HCT116 (cell line): ENCODE results near the gene KTI12.

Experiments
- ELF1 ChIP-seq: IDR thresholded peaks from 2 replicates; pipeline ENCODE4 v1.6.1; 2012; ENCODE audit warnings: low read depth, borderline replicate concordance
- EZH2 ChIP-seq: fragments of 200-600 bp; sonication (generic); IDR thresholded peaks from 2 replicates; pipeline ENCODE4 v1.6.1; 2017; ENCODE audit warnings: antibody characterized with exemption, mixed run types
- EZH2phosphoT487 ChIP-seq: fragments of 200-600 bp; IDR thresholded peaks from 2 replicates; pipeline ENCODE4 v1.6.1; 2018; ENCODE audit warnings: antibody characterized with exemption, borderline replicate concordance
- POLR2A ChIP-seq: IDR thresholded peaks from 2 replicates; pipeline ENCODE4 v1.7.0; 2011; ENCODE audit warnings: borderline replicate concordance; ENCODE audit not compliant: insufficient read depth, insufficient read length; ENCODE audit errors: extremely low read depth
- POLR2AphosphoS5 ChIP-seq: IDR thresholded peaks from 2 replicates; pipeline ENCODE4 v1.6.1; 2011; ENCODE audit warnings: mild to moderate bottlenecking, low read depth, low read length, moderate library complexity
- RAD21 ChIP-seq: IDR thresholded peaks from 2 replicates; pipeline ENCODE4 v1.6.1; 2012; ENCODE audit warnings: low read depth, mild to moderate bottlenecking
- TCF7L2 ChIP-seq: IDR thresholded peaks from 2 replicates; pipeline ENCODE4 v1.7.0; 2011; ENCODE audit warnings: borderline replicate concordance, inconsistent platforms; ENCODE audit not compliant: insufficient read depth, insufficient read length; ENCODE audit errors: extremely low read depth
- YY1 ChIP-seq: IDR thresholded peaks from 2 replicates; pipeline ENCODE4 v1.6.1; 2011; ENCODE audit warnings: low read length, low read depth, moderate library complexity, mild to moderate bottlenecking; ENCODE audit not compliant: insufficient replicate concordance; ENCODE audit errors: extremely low read depth
- ZFX ChIP-seq: fragments of 450-650 bp; IDR thresholded peaks from 2 replicates; pipeline ENCODE4 v1.6.1; 2017
- ZNF274 ChIP-seq: fragments of 200-500 bp; sonication (Bioruptor generic); IDR thresholded peaks from 2 replicates; pipeline ENCODE4 v1.6.1; 2014; ENCODE audit warnings: mild to moderate bottlenecking, low read depth, low read length, inconsistent platforms
- TF ChIP-seq, protein P1 (sequence below), 3 experiments: fragments of 200-600 bp in 1 of 3; sonication (generic) in 1 of 3; IDR thresholded peaks in 2 of 3; conservative IDR thresholded peaks in 1 of 3; 2 replicates each; pipeline ENCODE4 v1.5.1; 2012 to 2017; ENCODE audit warnings: low read depth in 2 of 3, low read length in 2 of 3, antibody characterized with exemption in 1 of 3, borderline replicate concordance in 1 of 3, control low read depth in 1 of 3, mild to moderate bottlenecking in 1 of 3, mixed read lengths in 1 of 3, mixed run types in 1 of 3, moderate library complexity in 1 of 3; ENCODE audit not compliant: insufficient read depth in 1 of 3
- TF ChIP-seq, protein P2 (sequence below): IDR thresholded peaks from 2 replicates; pipeline ENCODE4 v1.6.1; 2012; ENCODE audit warnings: low read depth
- TF ChIP-seq, protein P3 (sequence below): IDR thresholded peaks from 2 replicates; pipeline ENCODE4 v1.6.1; 2012
- TF ChIP-seq, protein P4 (sequence below): IDR thresholded peaks from 2 replicates; pipeline ENCODE4 v1.6.1; 2012

DNA sequence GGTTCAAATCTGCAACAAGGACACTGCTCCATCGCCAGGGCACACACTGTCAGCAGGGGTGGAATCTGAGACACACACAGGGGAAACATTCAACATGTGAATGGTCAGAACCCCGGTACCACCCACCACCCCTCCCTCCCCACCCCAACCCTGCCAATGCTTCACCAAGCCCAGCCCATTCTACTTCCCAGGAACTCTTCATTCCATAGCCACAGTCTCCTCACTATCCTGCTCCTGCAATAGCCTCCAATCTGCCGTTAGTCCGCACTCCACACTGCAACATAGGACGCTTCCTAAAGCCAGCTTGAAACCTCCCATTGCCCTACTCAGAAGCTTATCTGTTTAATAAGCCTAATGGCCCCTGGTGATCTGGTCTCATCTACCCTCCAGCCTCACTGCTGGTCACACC, 35.6 kb downstream of the KTI12 start:
- TF ChIP-seq RAD21 (no peak), POLR2A (no peak), EZH2 (no peak), ZFX (no peak), ZNF274 (no peak), POLR2AphosphoS5 (no peak), ELF1 (no peak), EZH2phosphoT487 (no peak), YY1 (no peak), TCF7L2 (no peak)
- TF ChIP-seq, protein P1, sequence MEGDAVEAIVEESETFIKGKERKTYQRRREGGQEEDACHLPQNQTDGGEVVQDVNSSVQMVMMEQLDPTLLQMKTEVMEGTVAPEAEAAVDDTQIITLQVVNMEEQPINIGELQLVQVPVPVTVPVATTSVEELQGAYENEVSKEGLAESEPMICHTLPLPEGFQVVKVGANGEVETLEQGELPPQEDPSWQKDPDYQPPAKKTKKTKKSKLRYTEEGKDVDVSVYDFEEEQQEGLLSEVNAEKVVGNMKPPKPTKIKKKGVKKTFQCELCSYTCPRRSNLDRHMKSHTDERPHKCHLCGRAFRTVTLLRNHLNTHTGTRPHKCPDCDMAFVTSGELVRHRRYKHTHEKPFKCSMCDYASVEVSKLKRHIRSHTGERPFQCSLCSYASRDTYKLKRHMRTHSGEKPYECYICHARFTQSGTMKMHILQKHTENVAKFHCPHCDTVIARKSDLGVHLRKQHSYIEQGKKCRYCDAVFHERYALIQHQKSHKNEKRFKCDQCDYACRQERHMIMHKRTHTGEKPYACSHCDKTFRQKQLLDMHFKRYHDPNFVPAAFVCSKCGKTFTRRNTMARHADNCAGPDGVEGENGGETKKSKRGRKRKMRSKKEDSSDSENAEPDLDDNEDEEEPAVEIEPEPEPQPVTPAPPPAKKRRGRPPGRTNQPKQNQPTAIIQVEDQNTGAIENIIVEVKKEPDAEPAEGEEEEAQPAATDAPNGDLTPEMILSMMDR (IDR thresholded peaks at IDR 0.05 in 2 of 3, conservative IDR thresholded peaks at IDR 0.05 in 1 of 3; ENCODE audit: borderline replicate concordance in 1 of 3, insufficient read depth in 1 of 3, low read depth in 2 of 3, low read length in 2 of 3), result no peak
- TF ChIP-seq, protein P2, sequence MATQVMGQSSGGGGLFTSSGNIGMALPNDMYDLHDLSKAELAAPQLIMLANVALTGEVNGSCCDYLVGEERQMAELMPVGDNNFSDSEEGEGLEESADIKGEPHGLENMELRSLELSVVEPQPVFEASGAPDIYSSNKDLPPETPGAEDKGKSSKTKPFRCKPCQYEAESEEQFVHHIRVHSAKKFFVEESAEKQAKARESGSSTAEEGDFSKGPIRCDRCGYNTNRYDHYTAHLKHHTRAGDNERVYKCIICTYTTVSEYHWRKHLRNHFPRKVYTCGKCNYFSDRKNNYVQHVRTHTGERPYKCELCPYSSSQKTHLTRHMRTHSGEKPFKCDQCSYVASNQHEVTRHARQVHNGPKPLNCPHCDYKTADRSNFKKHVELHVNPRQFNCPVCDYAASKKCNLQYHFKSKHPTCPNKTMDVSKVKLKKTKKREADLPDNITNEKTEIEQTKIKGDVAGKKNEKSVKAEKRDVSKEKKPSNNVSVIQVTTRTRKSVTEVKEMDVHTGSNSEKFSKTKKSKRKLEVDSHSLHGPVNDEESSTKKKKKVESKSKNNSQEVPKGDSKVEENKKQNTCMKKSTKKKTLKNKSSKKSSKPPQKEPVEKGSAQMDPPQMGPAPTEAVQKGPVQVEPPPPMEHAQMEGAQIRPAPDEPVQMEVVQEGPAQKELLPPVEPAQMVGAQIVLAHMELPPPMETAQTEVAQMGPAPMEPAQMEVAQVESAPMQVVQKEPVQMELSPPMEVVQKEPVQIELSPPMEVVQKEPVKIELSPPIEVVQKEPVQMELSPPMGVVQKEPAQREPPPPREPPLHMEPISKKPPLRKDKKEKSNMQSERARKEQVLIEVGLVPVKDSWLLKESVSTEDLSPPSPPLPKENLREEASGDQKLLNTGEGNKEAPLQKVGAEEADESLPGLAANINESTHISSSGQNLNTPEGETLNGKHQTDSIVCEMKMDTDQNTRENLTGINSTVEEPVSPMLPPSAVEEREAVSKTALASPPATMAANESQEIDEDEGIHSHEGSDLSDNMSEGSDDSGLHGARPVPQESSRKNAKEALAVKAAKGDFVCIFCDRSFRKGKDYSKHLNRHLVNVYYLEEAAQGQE, result no peak
- TF ChIP-seq, protein P3, sequence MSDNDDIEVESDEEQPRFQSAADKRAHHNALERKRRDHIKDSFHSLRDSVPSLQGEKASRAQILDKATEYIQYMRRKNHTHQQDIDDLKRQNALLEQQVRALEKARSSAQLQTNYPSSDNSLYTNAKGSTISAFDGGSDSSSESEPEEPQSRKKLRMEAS, result no peak
- TF ChIP-seq, protein P4, sequence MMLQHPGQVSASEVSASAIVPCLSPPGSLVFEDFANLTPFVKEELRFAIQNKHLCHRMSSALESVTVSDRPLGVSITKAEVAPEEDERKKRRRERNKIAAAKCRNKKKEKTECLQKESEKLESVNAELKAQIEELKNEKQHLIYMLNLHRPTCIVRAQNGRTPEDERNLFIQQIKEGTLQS, result no peak
